ENCODE measurements around the gene INPP5E.

Gene INPP5E

GRCh38 chr9:136439481-136440408 is at the start of gene INPP5E:
Gene INPP5E (minus strand): TSS chr9:136439845. CDS start chr9:136439419, 426 bp downstream.
- DNase-seq = peak; percentile 10 to 21

GRCh38 chr9:136488247-136489214 is 48.9 kb upstream of the INPP5E start:
- peak; percentile 1 to 30 for DNase-seq

- DNase-seq = no peak
Measured at GRCh38 chr9:136487672-136488071, 48.0 kb upstream of the INPP5E start.

- no peak for DNase-seq
Measured at GRCh38 chr9:136486823-136487620, 47.4 kb upstream of the INPP5E start.

- DNase-seq = no peak
Measured at GRCh38 chr9:136486131-136486530, 46.5 kb upstream of the INPP5E start.

- DNase-seq = peak; percentile 58 to 69
Measured at GRCh38 chr9:136485049-136486045, 45.7 kb upstream of the INPP5E start.

GRCh38 chr9:136484153-136485048 is 44.8 kb upstream of the INPP5E start:
- DNase-seq = no peak

GRCh38 chr9:136483589-136484152 is 44.0 kb upstream of the INPP5E start:
- peak; percentile 78 to 80 for DNase-seq

GRCh38 chr9:136482793-136483588 is 43.3 kb upstream of the INPP5E start, which contains the start of gene SEC16A:
Gene SEC16A (minus strand): TSS chr9:136483040. CDS start chr9:136477615, 5,425 bp downstream.
- peak; percentile 98 for DNase-seq

- peak; percentile 50 to 51 for DNase-seq
Measured at GRCh38 chr9:136482046-136482792, 42.6 kb upstream of the INPP5E start.

- no peak for DNase-seq
Measured at GRCh38 chr9:136481558-136481957, 41.9 kb upstream of the INPP5E start.

- DNase-seq = no peak
Measured at GRCh38 chr9:136476369-136477150, 36.9 kb upstream of the INPP5E start.

- no peak for DNase-seq
Measured at GRCh38 chr9:136474974-136475865, 35.6 kb upstream of the INPP5E start.

GRCh38 chr9:136474021-136474640 is 34.5 kb upstream of the INPP5E start:
- no peak for DNase-seq

- no peak for DNase-seq
Measured at GRCh38 chr9:136473354-136473721, 33.7 kb upstream of the INPP5E start.

Measured in AML-193 (cell line).